ENCODE data around the gene ACTA1. TPM values are rescaled to one million over a fixed set of nuclear protein-coding genes. Genes with fewer than 3 reads are reported as not detected.

The ACTA1 gene
- total and polyA plus RNA-seq, 12 donors, result 976 to 17,994 (median 8,260) TPM

DNA sequence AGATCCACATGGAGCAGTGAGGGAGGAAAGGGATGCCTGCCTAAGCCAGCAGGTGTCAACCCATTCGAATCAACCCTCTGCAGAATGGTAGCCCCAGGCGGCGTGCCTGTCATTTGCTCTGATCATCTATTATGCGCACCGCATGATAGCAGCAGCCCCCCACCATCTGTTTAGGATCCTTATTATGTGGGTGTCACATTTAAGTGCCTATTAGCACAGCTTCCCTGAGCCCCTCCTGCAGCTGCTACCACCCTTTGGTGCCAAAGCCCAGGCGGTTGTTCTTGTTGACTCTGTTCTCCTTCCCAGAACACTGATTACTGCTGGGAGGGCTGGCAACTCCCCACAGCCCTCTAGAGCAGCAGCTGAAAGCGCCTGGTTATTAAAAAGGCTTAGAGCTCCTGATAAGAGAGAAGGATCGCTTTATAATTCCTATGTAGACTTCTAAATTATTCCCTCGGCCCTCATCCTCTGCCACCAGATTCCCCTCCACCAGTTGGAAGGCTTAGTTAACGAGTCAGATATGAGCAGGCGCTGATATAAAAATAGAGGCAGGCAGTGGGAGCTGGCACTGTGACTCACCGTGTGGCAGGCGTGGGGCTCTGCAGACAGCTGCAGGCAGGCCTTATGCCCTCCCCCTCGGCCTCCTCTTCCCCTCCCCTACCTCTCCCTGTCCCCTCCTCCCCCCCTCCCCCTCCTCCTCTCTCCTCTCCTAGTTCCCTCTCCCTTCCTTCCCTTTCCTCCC lies 23.0 kb downstream of the ACTA1 start:
- H3K4me3 ChIP-seq, result peak overlapping the region in 5 of 10 donors; percentile 21 to 41 (median 28)
- TF ChIP-seq, protein P1, sequence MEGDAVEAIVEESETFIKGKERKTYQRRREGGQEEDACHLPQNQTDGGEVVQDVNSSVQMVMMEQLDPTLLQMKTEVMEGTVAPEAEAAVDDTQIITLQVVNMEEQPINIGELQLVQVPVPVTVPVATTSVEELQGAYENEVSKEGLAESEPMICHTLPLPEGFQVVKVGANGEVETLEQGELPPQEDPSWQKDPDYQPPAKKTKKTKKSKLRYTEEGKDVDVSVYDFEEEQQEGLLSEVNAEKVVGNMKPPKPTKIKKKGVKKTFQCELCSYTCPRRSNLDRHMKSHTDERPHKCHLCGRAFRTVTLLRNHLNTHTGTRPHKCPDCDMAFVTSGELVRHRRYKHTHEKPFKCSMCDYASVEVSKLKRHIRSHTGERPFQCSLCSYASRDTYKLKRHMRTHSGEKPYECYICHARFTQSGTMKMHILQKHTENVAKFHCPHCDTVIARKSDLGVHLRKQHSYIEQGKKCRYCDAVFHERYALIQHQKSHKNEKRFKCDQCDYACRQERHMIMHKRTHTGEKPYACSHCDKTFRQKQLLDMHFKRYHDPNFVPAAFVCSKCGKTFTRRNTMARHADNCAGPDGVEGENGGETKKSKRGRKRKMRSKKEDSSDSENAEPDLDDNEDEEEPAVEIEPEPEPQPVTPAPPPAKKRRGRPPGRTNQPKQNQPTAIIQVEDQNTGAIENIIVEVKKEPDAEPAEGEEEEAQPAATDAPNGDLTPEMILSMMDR (IDR thresholded peaks at IDR 0.05), result peak in 2 of 9 donors; percentile 11 to 12

GRCh38 chr1:229410370-229410691 lies 23.6 kb downstream of the ACTA1 start:
- intact Hi-C loops (cut with DNase I), result loop anchor here in 1 of 10 donors (2.0 kb wide), 1 partner anchor 20 kb away; no protein-coding TSS in a partner anchor
- WGBS, 2 donors, result 44 to 47% methylated on average over 9 of the region's 9 CpGs
- Histone ChIP-seq H3K27me3 (peaks cover 0 to 62% (median 38%) of the 10 kb centered on the region in 7 donors), H3K9me3 (no peaks in the 10 kb centered on the region), H3K27ac (peak overlapping the region; percentile 58 to 98 (median 82)), H3K4me1 (peaks cover 7 to 57% (median 43%) of the 10 kb centered on the region in 9 donors), H3K4me3 (peak overlapping the region in 5 of 10 donors; percentile 21 to 41 (median 28)), H3K36me3 (no peaks in the 10 kb centered on the region)
- TF ChIP-seq, protein P1 (IDR thresholded peaks at IDR 0.05), result no peak
- DNase-seq (no peak), ATAC-seq (no peak)

More for the DNA sequence above, 23.0 kb downstream of the ACTA1 start:
- peak; percentile 68 to 82 for DNase-seq
- intact Hi-C loops (cut with DNase I), result loop anchor here in 1 of 10 donors (2.0 kb wide), 1 partner anchor 20 kb away; no protein-coding TSS in a partner anchor
- Histone ChIP-seq H3K36me3 (no peaks in the 10 kb centered on the region), H3K4me1 (peaks cover 7 to 57% (median 43%) of the 10 kb centered on the region in 9 donors), H3K27ac (peak overlapping the region; percentile 58 to 98 (median 82)), H3K9me3 (no peaks in the 10 kb centered on the region), H3K27me3 (peaks cover 0 to 56% (median 35%) of the 10 kb centered on the region in 7 donors)
- peak; percentile 64 to 91 (median 71) for ATAC-seq
- 9 to 11% methylated on average over 14 of the region's 14 CpGs for WGBS, 2 donors

GRCh38 chr1:229409616-229410369 lies 24.1 kb downstream of the ACTA1 start:
- WGBS, 2 donors, result 34 to 37% methylated on average over 18 of the region's 18 CpGs
- intact Hi-C loops (cut with DNase I), result loop anchor here in 1 of 10 donors (2.0 kb wide), 1 partner anchor 21 kb away; no protein-coding TSS in a partner anchor
- H3K36me3 ChIP-seq, result no peaks in the 10 kb centered on the region
- peaks cover 7 to 57% (median 43%) of the 10 kb centered on the region in 9 donors for H3K4me1 ChIP-seq
- ATAC-seq (peak in 5 of 8 donors; percentile 4 to 55 (median 21)), DNase-seq (no peak)
- peak overlapping the region in 5 of 10 donors; percentile 21 to 41 (median 30) for H3K4me3 ChIP-seq
- peak overlapping the region; percentile 17 to 98 (median 78) for H3K27ac ChIP-seq
- H3K27me3 ChIP-seq, result peaks cover 0 to 63% (median 38%) of the 10 kb centered on the region in 7 donors
- no peaks in the 10 kb centered on the region for H3K9me3 ChIP-seq
- TF ChIP-seq, protein P1 (IDR thresholded peaks at IDR 0.05), result no peak

DNA sequence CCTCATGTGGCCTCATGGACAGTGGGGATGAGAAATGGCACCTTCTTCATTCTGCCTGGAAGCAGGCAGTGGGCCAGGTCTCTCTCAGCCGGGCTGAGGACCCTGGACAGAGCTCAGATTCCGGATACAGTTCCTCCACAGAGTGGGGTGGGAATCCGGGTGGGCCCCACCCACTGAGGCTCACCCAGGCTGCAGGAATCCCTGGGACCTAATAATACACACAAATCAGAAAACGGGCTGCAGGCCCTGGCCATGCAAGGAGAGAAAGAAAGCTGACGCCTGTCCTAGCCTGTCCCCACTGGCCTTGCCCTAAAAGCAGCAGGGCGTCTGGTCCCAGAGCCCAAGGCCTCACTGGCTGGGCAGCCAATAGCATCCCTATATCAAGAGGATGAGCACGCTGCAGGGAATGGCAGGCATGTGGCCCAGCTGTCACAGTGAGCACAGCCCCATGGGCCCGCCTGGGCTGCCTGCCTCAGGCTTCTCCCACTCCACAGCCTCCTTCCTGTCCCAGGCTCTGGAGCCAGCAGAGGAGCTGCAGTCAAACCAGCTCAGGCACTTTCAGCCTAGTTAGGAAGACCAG lies 25.3 kb downstream of the ACTA1 start:
- ATAC-seq (peak; percentile 75 to 87 (median 82)), DNase-seq (peak; percentile 30 to 83)
- intact Hi-C loops (cut with DNase I), result no loop called here
- 11 to 22% methylated on average over 8 of the region's 8 CpGs for WGBS, 2 donors
- Histone ChIP-seq H3K4me1 (peaks cover 7 to 57% (median 43%) of the 10 kb centered on the region in 9 donors), H3K36me3 (no peaks in the 10 kb centered on the region), H3K9me3 (no peaks in the 10 kb centered on the region), H3K27ac (peak overlapping the region; percentile 17 to 98 (median 80)), H3K27me3 (peaks cover 0 to 63% (median 41%) of the 10 kb centered on the region in 7 donors), H3K4me3 (peak overlapping the region in 4 of 10 donors; percentile 28 to 41 (median 30))
- TF ChIP-seq, protein P1 (IDR thresholded peaks at IDR 0.05), result no peak

Measured in heart right ventricle (tissue), 16 donors.